ENCODE measurements around the gene SLC35B3.
"Not testable (repeated sequence)": the region's sequence is repeated elsewhere in the genome, so short reads cannot be mapped to it uniquely, and the experiment has no call there.

The SLC35B3 gene

DNA sequence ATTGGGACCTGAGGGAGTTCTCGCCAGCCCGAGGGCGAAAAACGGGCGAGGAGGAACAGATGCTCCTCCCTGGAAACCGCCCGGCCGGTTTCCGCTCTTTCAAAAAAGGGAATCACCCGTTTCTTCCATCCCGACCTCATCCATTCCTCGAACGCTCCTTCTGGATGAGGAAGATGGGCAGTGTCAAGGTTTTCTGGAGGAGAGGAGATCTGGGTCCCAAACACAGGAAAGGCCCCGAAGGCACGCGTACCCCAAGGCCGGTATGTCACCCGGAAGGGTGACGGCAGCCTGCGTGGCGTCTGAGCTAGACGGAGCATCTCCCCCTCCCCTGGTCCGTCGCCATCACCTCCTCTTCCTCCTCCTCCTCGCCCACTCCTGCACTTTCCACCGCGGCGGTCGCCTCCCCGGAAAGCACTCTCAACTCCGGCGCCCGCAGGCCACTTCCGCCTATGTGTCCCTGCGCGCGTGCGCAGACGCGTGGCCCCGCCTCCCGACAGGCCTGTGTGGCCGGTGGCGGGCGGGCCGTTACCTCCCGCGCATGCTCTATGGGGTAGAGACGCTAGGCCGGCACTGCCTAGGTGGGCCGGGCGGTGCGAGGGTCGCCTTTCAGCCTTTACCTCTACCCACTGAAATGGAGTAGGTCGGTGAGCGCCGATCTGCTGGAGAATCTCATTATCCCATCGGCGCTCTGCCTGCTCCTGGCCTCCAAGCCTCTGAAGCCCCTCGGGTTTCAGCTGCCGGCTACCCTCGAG is at the start of gene SLC35B3:
SLC35B3 (minus strand) TSS at position 453 of the 752 bp plus-strand sequence.
- in situ Hi-C loops (cut with MboI; ENCODE audit: low sequenced_read_pairs), result no loop called here

DNA sequence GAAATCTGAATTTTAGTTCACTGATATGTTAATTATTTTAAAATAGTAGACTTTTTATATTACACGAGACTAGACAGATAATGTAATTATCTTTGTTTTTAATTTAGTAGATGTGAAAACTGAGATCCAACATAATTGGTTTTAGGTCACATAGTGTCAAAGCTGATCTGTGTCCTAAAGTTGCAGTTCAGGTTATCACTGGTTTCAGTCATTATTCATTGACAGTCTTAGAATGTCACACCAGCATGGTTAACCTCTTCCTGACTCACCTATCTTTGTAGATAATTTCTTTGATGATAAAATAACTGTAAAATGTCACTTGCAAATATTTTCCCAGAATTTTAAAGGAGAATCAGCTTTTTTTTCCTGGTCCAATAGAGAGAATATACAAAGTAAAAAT is 48.3 kb upstream of the SLC35B3 start:
- in situ Hi-C loops (cut with MboI; ENCODE audit: low sequenced_read_pairs), result no loop called here

DNA sequence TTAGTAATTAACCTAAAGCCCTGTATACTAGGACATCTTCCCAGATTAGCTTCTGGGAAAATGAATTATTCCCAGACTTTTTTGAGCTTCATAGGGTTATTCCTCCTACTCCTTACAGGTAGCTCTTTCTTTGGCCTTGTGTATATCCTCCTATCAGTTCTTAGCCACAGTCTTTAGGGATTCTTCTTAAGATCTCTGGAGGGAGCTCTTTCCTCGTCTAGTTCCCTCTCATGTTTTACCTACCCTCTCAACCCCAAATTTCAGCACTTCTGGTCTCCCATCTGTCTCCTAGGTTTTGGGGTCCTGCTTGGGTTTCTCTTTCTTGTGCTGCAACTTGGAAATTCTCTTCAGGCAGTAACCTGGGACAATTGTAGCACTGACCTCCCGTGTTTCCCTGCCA is 46.4 kb upstream of the SLC35B3 start:
- in situ Hi-C loops (cut with MboI; ENCODE audit: low sequenced_read_pairs), result no loop called here

DNA sequence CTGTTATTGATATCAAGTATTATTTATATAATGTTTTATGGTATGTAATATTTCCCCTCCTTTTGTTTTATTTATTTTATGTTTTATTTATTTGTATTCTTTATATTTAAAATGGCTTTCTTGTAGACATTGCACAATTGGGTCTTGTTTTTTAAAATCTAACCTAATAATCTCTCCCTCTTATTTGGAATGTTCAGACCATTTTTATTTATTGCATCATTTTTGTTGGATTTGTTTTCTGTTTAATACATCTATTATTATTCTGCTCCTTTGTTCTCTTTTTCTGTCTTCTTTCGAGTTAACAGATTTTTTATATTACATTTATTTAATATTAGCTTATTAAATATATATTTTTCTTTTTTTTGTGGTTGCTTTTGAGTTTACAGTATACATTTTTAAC is 43.1 kb upstream of the SLC35B3 start:
- in situ Hi-C loops (cut with MboI; ENCODE audit: low sequenced_read_pairs), result no loop called here

DNA sequence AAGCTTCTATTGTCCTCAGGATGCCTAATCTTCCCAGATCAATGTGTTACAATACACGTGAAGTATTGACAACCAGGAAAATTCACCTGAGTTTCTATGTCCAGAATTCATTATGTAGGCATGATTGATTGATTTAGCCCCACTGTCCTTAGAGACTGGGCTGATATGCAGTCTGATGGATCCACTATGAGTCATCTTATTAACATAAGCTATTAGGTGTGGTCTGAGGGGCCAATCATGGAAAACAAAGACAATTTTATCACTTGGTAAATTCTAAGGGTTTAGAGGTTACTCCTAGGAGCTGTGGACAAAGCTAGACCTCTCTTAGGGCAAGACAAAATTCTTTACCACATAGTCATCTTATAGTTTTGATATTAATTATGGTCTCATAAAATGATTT is 41.3 kb upstream of the SLC35B3 start:
- in situ Hi-C loops (cut with MboI; ENCODE audit: low sequenced_read_pairs), result no loop called here

DNA sequence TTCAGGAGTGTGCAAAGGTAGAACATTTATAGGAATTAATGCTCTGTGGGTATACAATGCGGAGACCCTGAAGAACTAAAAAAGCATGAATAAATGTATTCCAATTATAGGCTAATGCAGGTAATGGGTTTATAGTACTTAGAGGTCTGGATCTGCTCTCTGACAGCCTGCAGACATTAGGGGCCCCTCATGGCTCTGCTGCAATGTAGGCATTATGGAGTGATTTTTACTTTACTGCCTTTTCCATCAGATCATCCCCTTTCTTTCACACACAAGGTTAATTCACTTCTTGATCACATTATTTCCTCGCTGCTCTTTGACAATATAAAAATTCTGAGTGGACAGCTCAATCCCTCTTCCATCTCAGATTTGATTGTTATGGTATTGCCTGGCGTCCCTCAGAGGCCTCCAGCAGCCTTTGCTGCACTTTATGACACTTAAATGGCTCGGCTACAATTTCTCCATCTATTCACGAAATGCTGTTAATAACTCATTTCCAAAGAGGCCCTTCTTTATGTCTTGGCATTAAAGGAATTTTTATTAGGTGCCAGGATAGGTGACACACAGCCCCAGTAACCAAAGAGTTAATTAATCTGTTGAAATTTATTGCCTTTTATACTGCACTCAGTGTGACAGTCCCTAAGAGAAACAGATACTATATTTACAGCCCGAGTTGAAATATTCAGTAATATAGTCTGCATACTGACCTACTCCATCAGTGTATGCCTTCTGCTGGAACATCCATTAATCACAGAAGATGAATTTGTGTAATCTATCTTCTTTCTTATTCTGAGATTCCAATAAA is 33.4 kb upstream of the SLC35B3 start:
- in situ Hi-C loops (cut with MboI; ENCODE audit: low sequenced_read_pairs), result no loop called here

DNA sequence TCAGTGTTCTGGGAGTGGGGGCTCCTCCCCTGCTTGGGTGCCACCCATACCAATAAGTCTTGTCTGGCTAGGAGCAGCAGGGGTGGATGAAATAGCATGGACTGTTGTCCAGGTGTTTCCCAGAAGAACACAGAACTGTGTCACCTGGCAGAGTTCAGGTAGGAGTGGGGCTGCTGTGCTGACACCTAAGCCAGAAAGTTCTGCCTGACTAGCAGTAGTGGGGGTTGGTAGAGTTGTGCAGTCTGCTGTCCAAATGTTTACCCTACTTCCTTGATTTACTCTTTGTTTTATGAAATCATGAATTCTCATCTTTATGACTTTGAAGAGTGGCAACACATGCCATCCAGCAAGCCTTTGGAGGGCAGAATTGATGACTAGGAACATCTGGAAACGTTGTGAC is 27.3 kb upstream of the SLC35B3 start:
- in situ Hi-C loops (cut with MboI; ENCODE audit: low sequenced_read_pairs), result no loop called here

DNA sequence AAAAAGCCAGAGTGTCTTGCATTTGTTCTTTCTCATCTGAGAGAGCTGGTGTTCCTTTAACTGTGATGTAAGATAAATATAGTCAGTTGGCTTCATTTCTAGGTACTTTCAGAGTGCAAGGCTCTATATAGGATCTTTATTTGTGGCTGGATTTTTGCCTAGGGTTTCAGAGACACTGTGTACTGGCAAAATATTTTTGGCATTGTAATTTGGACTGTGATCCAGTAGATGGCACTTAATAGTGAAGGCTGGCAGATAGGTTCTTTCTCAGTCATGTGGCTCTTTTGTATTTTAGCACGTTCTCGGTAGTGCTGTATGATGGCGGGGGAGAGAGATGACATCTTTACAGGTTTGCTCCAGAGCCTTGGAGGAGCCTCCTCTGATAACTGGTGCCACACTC is 26.8 kb upstream of the SLC35B3 start:
- in situ Hi-C loops (cut with MboI; ENCODE audit: low sequenced_read_pairs), result no loop called here

DNA sequence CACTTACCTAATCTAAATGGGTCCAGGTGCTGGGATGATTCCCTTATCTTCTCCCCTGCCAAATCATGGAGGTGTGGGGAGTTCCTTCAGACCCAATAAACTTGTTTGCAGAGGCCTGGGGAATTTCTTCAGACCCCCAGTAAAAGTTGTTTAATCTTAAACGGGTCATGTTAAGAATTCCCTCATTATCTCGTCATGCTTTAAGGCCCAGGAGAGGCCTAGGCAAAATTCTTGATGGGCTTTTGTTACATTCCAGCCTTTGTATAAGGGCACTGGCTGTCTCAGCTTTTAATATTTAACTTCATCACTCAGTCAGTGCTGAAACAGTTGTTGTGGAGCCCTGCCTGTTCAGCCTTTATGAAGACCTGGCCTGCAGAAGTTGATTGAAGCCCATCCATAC is 11.0 kb upstream of the SLC35B3 start:
- in situ Hi-C loops (cut with MboI; ENCODE audit: low sequenced_read_pairs), result no loop called here

DNA sequence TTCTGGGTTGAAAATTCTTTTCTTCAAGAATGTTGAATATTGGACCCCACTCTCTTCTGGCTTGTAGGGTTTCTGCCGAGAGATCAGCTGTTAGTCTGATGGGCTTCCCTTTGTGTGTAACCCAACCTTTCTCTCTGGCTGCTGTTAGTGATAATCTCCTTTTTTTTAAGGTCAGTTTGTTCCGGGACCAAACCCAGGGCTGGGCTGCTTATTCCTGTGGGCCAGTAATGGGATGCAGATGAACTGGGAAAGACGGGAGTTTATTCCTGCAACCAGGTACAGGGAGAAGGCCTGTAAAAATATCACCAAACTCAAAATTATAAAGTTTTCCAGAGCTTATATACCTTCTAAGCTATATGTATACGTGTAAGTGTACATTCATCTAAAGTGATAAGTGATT is 10.6 kb upstream of the SLC35B3 start:
- in situ Hi-C loops (cut with MboI; ENCODE audit: low sequenced_read_pairs), result not testable (repeated sequence)

DNA sequence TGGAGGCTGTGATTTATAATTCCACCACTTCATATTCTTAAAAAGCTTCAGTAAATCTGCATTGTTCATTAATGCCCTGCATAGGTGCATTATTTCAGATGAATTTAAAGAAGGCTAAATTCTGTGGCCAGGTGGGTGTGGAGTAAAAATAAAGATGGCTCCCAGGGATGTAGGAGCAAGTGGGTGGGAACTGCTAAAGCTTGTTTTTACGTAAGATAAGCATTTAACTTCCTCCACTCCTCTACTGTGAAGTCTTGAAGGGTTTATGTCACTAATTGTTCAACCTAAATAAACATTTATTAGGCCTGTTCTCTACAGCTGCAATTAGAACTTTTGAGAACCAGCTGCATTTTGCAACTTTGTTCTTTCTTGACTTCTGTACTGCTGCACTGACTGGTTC is 6.8 kb upstream of the SLC35B3 start:
- in situ Hi-C loops (cut with MboI; ENCODE audit: low sequenced_read_pairs), result no loop called here

DNA sequence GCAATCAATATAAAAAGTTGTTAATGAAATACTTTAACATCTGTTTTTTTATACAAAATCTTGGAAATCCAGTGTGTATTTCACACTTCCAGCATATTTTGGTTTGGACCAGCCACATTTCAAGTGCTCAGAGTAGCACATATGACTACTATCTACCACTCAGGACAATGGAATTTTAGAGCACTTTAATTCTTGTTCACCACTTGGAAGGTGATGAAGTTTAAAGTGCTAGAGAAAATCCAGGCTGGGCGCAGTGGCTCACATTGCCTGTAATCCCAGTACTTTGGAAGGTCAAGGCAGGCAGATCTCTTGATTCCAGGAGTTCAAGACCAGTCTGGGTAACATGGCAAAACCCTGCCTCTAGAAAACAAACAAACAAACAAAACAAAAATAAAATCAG is 6.1 kb upstream of the SLC35B3 start:
- in situ Hi-C loops (cut with MboI; ENCODE audit: low sequenced_read_pairs), result no loop called here

DNA sequence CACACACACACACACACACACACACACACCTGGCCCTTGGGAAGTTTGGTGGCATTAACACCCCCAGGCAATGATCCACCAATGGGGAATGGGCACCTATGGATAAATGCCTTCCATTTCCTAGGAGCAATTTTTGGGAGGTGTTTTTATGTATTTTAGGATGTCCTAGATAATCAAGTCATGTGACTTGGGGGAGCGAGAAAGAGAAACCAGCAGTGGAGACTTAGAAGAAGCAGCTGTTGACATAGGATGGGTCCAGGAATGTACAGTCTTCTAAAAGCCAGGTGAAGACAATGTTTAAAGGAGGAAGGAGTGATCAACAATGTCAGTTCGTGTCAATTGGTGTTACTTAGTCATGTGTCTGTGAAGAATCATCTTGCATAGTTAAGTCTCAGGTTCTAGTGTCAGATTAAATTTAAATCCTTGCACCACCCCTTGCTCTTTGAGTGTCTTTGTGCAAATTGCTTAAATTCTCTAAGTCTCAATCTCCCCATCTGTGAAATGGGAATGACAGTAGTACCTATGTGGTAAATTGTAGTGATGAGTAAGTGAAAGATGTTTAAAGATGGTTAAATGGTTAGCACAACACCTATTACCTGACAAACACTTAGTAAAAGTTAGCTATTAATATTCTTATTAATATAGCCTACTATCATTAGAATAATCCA is 4.4 kb upstream of the SLC35B3 start:
- in situ Hi-C loops (cut with MboI; ENCODE audit: low sequenced_read_pairs), result no loop called here

DNA sequence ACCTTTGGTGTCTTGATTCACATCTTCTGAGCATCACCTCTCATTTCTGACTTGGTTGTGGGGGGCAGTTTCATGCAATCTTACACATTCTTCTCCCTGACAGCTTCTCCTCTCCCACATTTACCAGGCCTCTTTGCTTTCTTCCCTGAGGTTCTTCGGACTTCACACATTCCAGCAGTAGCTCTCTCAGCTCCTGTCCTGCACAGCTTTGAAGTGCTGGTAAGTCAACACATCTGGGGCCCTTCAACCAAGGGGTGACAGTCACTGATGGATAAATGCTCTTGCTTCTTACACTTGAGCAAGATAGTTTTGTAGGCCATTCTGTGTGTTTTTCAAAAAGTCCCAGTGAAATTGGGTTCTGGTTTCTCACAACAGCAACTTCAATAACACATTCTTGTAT is 2.5 kb upstream of the SLC35B3 start:
- in situ Hi-C loops (cut with MboI; ENCODE audit: low sequenced_read_pairs), result no loop called here

DNA sequence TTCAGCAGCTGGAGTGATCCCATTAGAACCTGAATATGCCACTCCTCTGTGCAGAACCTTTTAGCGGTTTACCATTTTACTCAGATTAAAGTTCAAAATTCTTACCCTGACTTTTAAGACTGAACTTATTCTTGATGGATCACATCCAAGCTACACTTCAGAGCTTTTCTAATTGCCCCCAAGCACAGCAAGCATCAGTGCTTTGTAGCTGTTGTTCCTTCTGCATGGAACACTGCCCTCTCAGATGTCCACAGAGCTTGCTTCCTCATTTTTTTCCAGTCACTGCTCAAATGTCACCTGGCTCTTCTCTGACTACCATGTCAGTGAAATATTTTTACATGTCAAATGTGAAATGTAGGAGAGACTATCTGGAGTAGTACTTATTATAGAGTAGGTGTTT is 1.6 kb upstream of the SLC35B3 start:
- in situ Hi-C loops (cut with MboI; ENCODE audit: low sequenced_read_pairs), result no loop called here

DNA sequence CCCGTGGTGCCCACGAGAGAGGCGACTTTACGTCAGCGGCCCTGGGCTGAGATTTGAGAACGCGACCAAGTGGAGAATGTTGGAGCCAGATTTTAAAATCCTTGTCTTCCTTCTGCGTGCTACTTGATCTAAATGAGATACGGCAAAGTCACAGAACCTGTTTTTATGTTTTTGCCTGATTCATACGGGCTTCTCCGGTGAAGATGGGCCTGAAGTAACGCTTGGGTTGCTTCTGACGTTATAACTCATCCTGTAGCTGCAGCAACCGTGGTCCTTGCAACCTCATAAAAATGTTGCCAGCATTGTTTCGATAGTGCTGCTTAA is 462 bp upstream of the SLC35B3 start:
- in situ Hi-C loops (cut with MboI; ENCODE audit: low sequenced_read_pairs), result no loop called here

DNA sequence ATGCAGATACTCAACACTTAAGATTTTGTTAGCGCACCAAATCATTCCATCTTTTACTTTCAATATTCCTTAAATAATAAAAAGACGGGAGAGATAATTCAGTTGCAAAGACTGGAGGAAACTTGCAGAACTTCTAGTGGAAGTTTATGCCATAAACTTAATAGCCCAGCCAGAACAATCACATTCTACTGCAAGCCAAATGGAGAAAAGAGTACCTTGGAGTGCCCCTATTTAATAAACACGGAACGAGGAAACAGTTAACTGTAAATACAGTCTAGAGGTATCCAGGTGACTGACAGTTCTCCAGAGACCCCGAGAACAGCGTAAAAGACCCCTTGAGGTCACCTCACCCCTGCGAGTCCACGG is 635 bp downstream of the SLC35B3 start:
- in situ Hi-C loops (cut with MboI; ENCODE audit: low sequenced_read_pairs), result no loop called here

DNA sequence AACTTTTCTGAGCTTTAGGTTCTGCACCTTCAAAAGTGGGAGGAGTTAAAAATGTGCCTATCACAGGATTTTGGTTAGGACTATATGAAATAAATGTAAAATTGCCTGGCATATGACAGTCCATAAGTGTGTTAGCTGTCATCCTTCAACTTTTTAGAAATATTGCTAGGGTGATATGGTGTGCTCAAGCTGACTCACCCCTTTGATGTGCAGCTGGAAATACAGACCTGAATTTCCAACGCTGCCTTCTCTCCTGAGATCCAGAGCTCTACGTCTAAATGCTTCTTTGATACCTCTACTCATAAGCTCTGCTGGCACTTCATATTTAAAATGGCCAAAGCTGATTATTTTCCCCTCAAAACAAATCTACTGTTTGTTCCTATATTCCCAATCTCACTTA is 2.7 kb downstream of the SLC35B3 start:
- in situ Hi-C loops (cut with MboI; ENCODE audit: low sequenced_read_pairs), result no loop called here

DNA sequence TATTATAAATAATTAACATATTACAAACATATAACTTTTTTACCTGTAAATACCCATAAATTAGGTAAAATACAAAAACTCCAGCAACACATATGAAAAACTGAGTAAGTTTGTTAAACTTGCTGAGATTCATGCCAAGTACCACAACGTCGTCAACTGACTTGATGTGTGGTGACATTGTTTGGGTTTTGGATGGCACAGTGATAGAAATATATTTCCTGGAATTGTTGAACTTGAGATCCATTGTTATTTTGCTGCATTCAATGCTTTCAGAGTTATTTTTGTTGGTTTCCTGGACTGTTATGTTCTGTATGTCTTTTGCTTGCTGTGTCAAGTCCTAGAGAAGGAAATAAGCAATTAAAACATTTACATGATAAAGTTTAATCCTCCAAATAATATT is 5.5 kb downstream of the SLC35B3 start:
- in situ Hi-C loops (cut with MboI; ENCODE audit: low sequenced_read_pairs), result no loop called here

DNA sequence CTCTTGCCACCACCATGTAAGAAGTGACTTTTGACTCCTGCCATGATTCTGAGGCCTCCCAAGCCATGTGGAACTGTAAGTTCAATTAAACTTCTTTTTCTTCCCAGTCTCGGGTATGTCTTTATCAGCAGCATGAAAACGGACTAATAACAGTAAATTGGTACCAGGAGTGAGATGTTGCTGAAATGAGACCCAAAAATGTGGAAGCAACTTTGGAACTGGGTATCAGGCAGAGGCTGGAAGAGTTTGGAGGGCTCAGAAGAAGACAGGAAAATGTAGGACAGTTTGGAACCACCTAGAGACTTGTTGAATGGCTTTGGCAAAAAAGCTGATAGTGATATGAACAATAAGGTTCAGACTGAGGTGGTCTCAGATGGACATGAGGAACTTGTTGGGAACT is 8.8 kb downstream of the SLC35B3 start:
- in situ Hi-C loops (cut with MboI; ENCODE audit: low sequenced_read_pairs), result not testable (repeated sequence)

DNA sequence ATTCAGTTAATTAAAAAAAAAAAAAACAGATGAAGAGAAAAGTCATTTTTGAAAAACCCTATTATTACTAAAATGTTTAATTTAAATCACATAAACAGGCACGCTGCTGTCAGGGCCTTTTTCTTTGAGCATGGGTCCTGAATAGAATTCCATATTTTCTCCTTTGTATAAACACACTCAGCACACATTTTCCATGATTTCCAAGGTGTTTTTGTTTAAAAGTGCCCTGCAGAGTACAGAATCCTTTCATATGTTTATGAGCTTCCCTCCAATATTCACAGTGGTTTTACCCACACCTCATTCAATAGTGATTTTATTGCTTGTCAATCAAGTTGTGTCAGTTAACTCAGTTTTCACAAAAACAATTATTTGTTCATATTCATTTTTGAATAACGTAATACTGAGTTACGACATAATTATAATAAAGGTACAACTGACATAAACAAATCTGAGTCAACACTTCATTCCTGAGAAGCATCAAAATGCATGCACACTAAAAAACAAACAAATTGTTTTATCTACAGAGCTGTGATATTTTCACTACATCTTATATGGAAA is 15.2 kb downstream of the SLC35B3 start:
- in situ Hi-C loops (cut with MboI; ENCODE audit: low sequenced_read_pairs), result no loop called here

DNA sequence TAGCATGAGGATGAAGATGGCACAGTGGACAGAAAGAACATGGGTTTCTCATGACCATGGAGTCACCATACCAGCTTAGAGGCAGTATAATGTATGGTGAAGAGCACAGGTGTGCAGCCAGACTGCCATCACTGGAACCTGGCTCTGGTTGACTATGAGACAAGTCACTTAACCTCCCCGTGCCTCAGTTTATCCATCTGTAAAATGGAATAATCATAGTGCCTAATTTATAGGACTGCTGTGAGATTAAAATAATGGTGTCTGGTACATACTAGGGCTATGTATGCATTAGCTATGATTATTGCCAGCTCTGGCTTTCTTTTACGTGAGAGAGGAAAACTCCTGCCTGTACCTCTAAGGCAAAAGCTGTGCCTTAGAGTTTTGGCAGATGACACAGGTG is 19.4 kb downstream of the SLC35B3 start:
- in situ Hi-C loops (cut with MboI; ENCODE audit: low sequenced_read_pairs), result no loop called here

Data from HL-60/S4 (cell line).